GM21576 (cell line): ENCODE results near the gene NRXN3.

Experiments used
- ATAC-seq: cut with Tn5 transposase; IDR thresholded peaks from one replicate; pipeline ENCODE4 v1.9.1; 2021; ENCODE audit warnings: mild to moderate bottlenecking, moderate library complexity; ENCODE audit not compliant: unreplicated experiment

The NRXN3 gene

GRCh38 chr14:79820866-79821535 is 1650.8 kb downstream of the NRXN3 start:
- ATAC-seq = no peak

GRCh38 chr14:79822034-79822433 is 1651.9 kb downstream of the NRXN3 start:
- ATAC-seq = no peak

- ATAC-seq = no peak
These were observed 1654.9 kb downstream of the NRXN3 start for GRCh38 chr14:79825046-79825521.

GRCh38 chr14:79826362-79826761 is 1656.2 kb downstream of the NRXN3 start:
- no peak for ATAC-seq

- no peak for ATAC-seq
These were observed 1659.4 kb downstream of the NRXN3 start for GRCh38 chr14:79829405-79830166.

- ATAC-seq = no peak
These were observed 1661.2 kb downstream of the NRXN3 start for GRCh38 chr14:79831195-79831892.

- ATAC-seq = no peak
These were observed 1663.6 kb downstream of the NRXN3 start for GRCh38 chr14:79833781-79834180.

- ATAC-seq = no peak
These were observed 1664.7 kb downstream of the NRXN3 start for GRCh38 chr14:79834868-79835267.

GRCh38 chr14:79836577-79836976 is 1666.4 kb downstream of the NRXN3 start:
- no peak for ATAC-seq

- no peak for ATAC-seq
These were observed 1667.5 kb downstream of the NRXN3 start for GRCh38 chr14:79837699-79838098.

- no peak for ATAC-seq
These were observed 1669.9 kb downstream of the NRXN3 start for GRCh38 chr14:79840103-79840502.

- no peak for ATAC-seq
These were observed 1670.7 kb downstream of the NRXN3 start for GRCh38 chr14:79840831-79841230.

GRCh38 chr14:79841433-79841832 is 1671.3 kb downstream of the NRXN3 start:
- no peak for ATAC-seq

GRCh38 chr14:79842270-79842669 is 1672.1 kb downstream of the NRXN3 start:
- no peak for ATAC-seq

GRCh38 chr14:79852950-79853744 is 1683.0 kb downstream of the NRXN3 start:
- no peak for ATAC-seq

- no peak for ATAC-seq
These were observed 1685.6 kb downstream of the NRXN3 start for GRCh38 chr14:79855789-79856188.

- no peak for ATAC-seq
These were observed 1686.2 kb downstream of the NRXN3 start for GRCh38 chr14:79856381-79856780.

- no peak for ATAC-seq
These were observed 1690.9 kb downstream of the NRXN3 start for GRCh38 chr14:79861111-79861510.

GRCh38 chr14:79862045-79862444 is 1691.9 kb downstream of the NRXN3 start:
- no peak for ATAC-seq

- ATAC-seq = no peak
These were observed 1701.0 kb downstream of the NRXN3 start for GRCh38 chr14:79871136-79871535.

GRCh38 chr14:79878229-79878628 is 1708.1 kb downstream of the NRXN3 start:
- no peak for ATAC-seq
